Kidney capillary endothelial cell (primary cell): Measurements from ENCODE around the gene NUMB.

ENCODE experiments used
- DNase-seq: peaks from one replicate; pipeline ENCODE4 v3.0.0-alpha.2; 2018; ENCODE audit warnings: low spot score

The NUMB gene

GRCh38 chr14:73245480-73246325, 212.6 kb downstream of the NUMB start:
- peak; percentile 58 for DNase-seq

GRCh38 chr14:73244541-73245290, 213.6 kb downstream of the NUMB start:
- no peak for DNase-seq

- no peak for DNase-seq
Measured at GRCh38 chr14:73243748-73244147, 214.6 kb downstream of the NUMB start.

GRCh38 chr14:73243341-73243740, 215.0 kb downstream of the NUMB start:
- no peak for DNase-seq

- DNase-seq = no peak
Measured at GRCh38 chr14:73242357-73242901, 215.9 kb downstream of the NUMB start.

- no peak for DNase-seq
Measured at GRCh38 chr14:73241481-73242165, 216.7 kb downstream of the NUMB start.

- no peak for DNase-seq
Measured at GRCh38 chr14:73240816-73241480, 217.4 kb downstream of the NUMB start.

- no peak for DNase-seq
Measured at GRCh38 chr14:73239393-73240241, 218.7 kb downstream of the NUMB start.

GRCh38 chr14:73238941-73239340, 219.4 kb downstream of the NUMB start:
- DNase-seq = no peak

GRCh38 chr14:73238424-73238852, 219.9 kb downstream of the NUMB start:
- no peak for DNase-seq

- DNase-seq = no peak
Measured at GRCh38 chr14:73237786-73238423, 220.4 kb downstream of the NUMB start.

GRCh38 chr14:73237219-73237785, 221.0 kb downstream of the NUMB start, which contains the start of gene PAPLN:
TSS of gene PAPLN (plus strand) at chr14:73237506. CDS start at chr14:73239779, 2,273 bp downstream.
- DNase-seq = no peak

- no peak for DNase-seq
Measured at GRCh38 chr14:73236752-73237218, 221.6 kb downstream of the NUMB start.

GRCh38 chr14:73236157-73236556, 222.2 kb downstream of the NUMB start:
- no peak for DNase-seq

- no peak for DNase-seq
Measured at GRCh38 chr14:73235531-73236155, 222.7 kb downstream of the NUMB start.

GRCh38 chr14:73234586-73235394, 223.6 kb downstream of the NUMB start:
- DNase-seq = no peak

- no peak for DNase-seq
Measured at GRCh38 chr14:73234029-73234428, 224.3 kb downstream of the NUMB start.

- DNase-seq = no peak
Measured at GRCh38 chr14:73233564-73233963, 224.8 kb downstream of the NUMB start.
